Measurements from ENCODE around the gene FRS2.
"Not testable (repeated sequence)": the region's sequence is repeated elsewhere in the genome, so short reads cannot be mapped to it uniquely, and the experiment has no call there.

Gene FRS2

GRCh38 chr12:69470189-69471075 is at the start of gene FRS2:
TSS of gene FRS2 (plus strand) at chr12:69470388. CDS start at chr12:69569031, 98,643 bp downstream.
- peak; percentile 79 for DNase-seq

- DNase-seq: no peak
Measured at GRCh38 chr12:69421548-69421947, 48.6 kb upstream of the FRS2 start.

GRCh38 chr12:69423037-69423905 is 46.9 kb upstream of the FRS2 start:
- no peak for DNase-seq

- DNase-seq: no peak
Measured at GRCh38 chr12:69425417-69425816, 44.8 kb upstream of the FRS2 start.

- no peak for DNase-seq
Measured at GRCh38 chr12:69428351-69429073, 41.7 kb upstream of the FRS2 start.

- DNase-seq: no peak
Measured at GRCh38 chr12:69430942-69431590, 39.1 kb upstream of the FRS2 start.

- no peak for DNase-seq
Measured at GRCh38 chr12:69431591-69432222, 38.5 kb upstream of the FRS2 start.

GRCh38 chr12:69433653-69434052 is 36.5 kb upstream of the FRS2 start:
- DNase-seq: no peak

GRCh38 chr12:69435644-69436043 is 34.5 kb upstream of the FRS2 start:
- no peak for DNase-seq

GRCh38 chr12:69437073-69437472 is 33.1 kb upstream of the FRS2 start:
- no peak for DNase-seq

GRCh38 chr12:69438539-69438938 is 31.6 kb upstream of the FRS2 start:
- DNase-seq: no peak

- DNase-seq: no peak
Measured at GRCh38 chr12:69440016-69440415, 30.2 kb upstream of the FRS2 start.

GRCh38 chr12:69440886-69441285 is 29.3 kb upstream of the FRS2 start:
- DNase-seq: no peak

GRCh38 chr12:69442894-69443293 is 27.3 kb upstream of the FRS2 start:
- no peak for DNase-seq

GRCh38 chr12:69443916-69444315 is 26.3 kb upstream of the FRS2 start:
- no peak for DNase-seq

- no peak for DNase-seq
Measured at GRCh38 chr12:69447892-69448291, 22.3 kb upstream of the FRS2 start.

- not testable (repeated sequence) for DNase-seq
Measured at GRCh38 chr12:69452598-69453132, 17.5 kb upstream of the FRS2 start.

GRCh38 chr12:69456239-69456638 is 13.9 kb upstream of the FRS2 start:
- DNase-seq: no peak

- DNase-seq: no peak
Measured at GRCh38 chr12:69457433-69457832, 12.8 kb upstream of the FRS2 start.

- DNase-seq: no peak
Measured at GRCh38 chr12:69459477-69459876, 10.7 kb upstream of the FRS2 start.

- DNase-seq: no peak
Measured at GRCh38 chr12:69464428-69464827, 5.8 kb upstream of the FRS2 start.

- no peak for DNase-seq
Measured at GRCh38 chr12:69466867-69467266, 3.3 kb upstream of the FRS2 start.

Measured in NCI-H1092 (cell line).